ENCODE results near the gene MSANTD2.
A peak's percentile ranks its signal among the peaks of the same experiment; 100 is the strongest.

Gene MSANTD2

DNA sequence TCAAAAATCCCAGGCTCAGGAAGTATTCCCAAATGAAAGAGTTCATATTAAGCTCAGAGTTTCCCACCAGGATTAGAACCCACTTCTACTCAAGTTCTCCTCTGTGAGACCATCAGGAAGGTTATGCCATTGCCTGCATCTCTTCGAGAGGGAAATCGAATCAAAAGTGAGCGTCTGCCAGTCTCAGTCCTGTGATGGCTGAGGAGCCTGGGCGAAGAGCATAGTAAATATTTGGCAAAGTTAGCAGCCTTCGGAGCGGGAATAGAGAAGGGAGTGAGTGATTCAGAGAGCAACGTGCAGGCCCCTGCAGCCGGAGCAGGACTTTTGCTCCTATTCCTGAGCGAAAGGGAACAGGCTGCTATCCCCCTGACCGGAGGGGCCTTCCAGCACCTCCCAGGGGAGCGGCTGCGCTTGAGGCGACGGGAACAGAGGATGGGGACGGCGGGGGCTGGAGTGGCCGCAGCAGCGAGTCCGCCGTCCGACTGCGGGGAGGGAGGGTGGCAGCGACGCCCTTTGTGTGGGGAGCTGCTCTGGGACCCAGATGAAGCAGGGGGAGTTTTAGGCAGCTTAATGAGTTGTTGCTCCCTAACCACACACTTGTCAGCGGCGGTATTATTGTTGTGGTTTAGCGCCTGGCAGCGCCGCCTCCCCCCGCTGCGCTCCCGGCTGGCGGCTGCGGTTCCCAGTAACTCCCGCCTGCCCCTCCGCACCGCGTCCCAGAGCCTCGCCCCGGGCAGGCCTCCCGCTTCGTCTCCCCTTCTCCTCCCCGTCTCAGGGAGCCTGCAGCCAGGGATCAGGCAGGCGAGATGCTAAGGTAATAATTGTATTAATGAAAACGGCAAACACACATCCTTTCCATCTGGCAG, 82.2 kb downstream of the MSANTD2 start:
- Histone ChIP-seq H3K9me3 (ENCODE audit: control insufficient read depth, low read depth, low read length) (no peaks in the 10 kb centered on the region), H3K27me3 (ENCODE audit: control insufficient read depth, insufficient read depth, low read length) (peaks cover 86% of the 10 kb centered on the region), H3K4me1 (ENCODE audit: control insufficient read depth, low read depth, low read length) (peaks cover 16% of the 10 kb centered on the region), H3K4me3 (ENCODE audit: low read length) (peak overlapping the region; percentile 58), H3K36me3 (ENCODE audit: control insufficient read depth, low read depth, low read length) (no peaks in the 10 kb centered on the region), H3K27ac (ENCODE audit: low read length) (no peak overlapping the region), H3K9ac (ENCODE audit: low read length) (no peak overlapping the region)

- H3K27me3 ChIP-seq (ENCODE audit: control insufficient read depth, insufficient read depth, low read length), result peaks cover 80% of the 10 kb centered on the region
- peak overlapping the region; percentile 58 for H3K4me3 ChIP-seq (ENCODE audit: low read length)
- H3K36me3 ChIP-seq (ENCODE audit: control insufficient read depth, low read depth, low read length), result no peaks in the 10 kb centered on the region
- H3K4me1 ChIP-seq (ENCODE audit: control insufficient read depth, low read depth, low read length), result peaks cover 16% of the 10 kb centered on the region
- no peak overlapping the region for H3K9ac ChIP-seq (ENCODE audit: low read length)
- H3K9me3 ChIP-seq (ENCODE audit: control insufficient read depth, low read depth, low read length), result no peaks in the 10 kb centered on the region
- H3K27ac ChIP-seq (ENCODE audit: low read length), result no peak overlapping the region
Observed at GRCh38 chr11:124717421-124717785, 82.8 kb downstream of the MSANTD2 start.

DNA sequence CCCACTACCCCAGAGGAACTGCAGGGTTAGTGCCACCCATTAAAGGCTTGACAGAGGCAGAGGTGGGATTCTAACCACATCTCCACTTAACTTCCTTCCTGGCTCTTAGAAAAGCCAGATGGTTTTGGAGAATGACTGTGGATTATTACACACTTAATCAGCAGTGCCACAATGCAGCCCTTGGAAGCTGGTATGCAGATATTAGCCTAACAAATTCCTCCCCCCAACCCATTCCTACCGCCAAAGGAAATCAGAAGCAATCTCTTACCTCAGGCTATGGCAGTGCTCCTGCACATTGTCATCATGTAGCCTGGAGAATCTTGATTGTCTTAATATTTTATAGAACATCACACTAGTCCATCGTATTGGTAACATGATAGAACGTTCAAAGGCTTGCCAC, 83.6 kb downstream of the MSANTD2 start:
- Histone ChIP-seq H3K27ac (ENCODE audit: low read length) (no peak overlapping the region), H3K9me3 (ENCODE audit: control insufficient read depth, low read depth, low read length) (no peaks in the 10 kb centered on the region), H3K36me3 (ENCODE audit: control insufficient read depth, low read depth, low read length) (no peaks in the 10 kb centered on the region), H3K9ac (ENCODE audit: low read length) (no peak overlapping the region), H3K4me1 (ENCODE audit: control insufficient read depth, low read depth, low read length) (peaks cover 16% of the 10 kb centered on the region), H3K27me3 (ENCODE audit: control insufficient read depth, insufficient read depth, low read length) (peaks cover 72% of the 10 kb centered on the region), H3K4me3 (ENCODE audit: low read length) (no peak overlapping the region)
